Left lung (tissue), 10 donors: ENCODE measurements around the gene ZNF334. TPM values are rescaled to one million over a fixed set of nuclear protein-coding genes. Genes with fewer than 3 reads are reported as not detected.

Experiments
- ATAC-seq: fragments of 200-7000 bp; cut with Tn5 transposase; one replicate; pipeline ENCODE4 v1.9.1; 2020; ENCODE audit warnings: moderate library complexity
- DNase-seq, 4 donors: peaks; one replicate each; pipeline ENCODE4 v3.0.0-alpha.2; 2013 to 2020
- H3K27ac ChIP-seq, 2 donors: fragments of 200-600 bp; sonication (generic) in 1 of 2; one replicate each; pipeline versions ENCODE4 v1.5.0 to v1.8.0; 2020 to 2021
- H3K27me3 ChIP-seq, 2 donors: fragments of 200-600 bp; sonication (generic) in 1 of 2; one replicate each; pipeline versions ENCODE4 v1.5.0 to v1.8.0; 2020 to 2021
- H3K36me3 ChIP-seq, 2 donors: fragments of 200-600 bp; sonication (generic) in 1 of 2; one replicate each; pipeline versions ENCODE4 v1.5.0 to v1.8.0; 2020 to 2021
- H3K4me1 ChIP-seq, 2 donors: fragments of 200-600 bp; one replicate each; pipeline ENCODE4 v1.8.0; 2021
- H3K4me3 ChIP-seq, 2 donors: fragments of 200-600 bp; sonication (generic) in 1 of 2; one replicate each; pipeline versions ENCODE4 v1.5.0 to v1.8.0; 2020 to 2021; ENCODE audit warnings: mild to moderate bottlenecking in 1 of 2
- H3K9me3 ChIP-seq, 2 donors: fragments of 200-600 bp; sonication (generic) in 1 of 2; one replicate each; pipeline versions ENCODE4 v1.5.0 to v1.8.0; 2020 to 2021
- CTCF ChIP-seq, 2 donors: fragments of 200-600 bp; sonication (generic) in 1 of 2; IDR thresholded peaks; one replicate each; pipeline versions ENCODE4 v1.5.0 to v1.8.0; 2021; ENCODE audit warnings: antibody characterized with exemption in 2 of 2
- intact Hi-C, 2 donors: fragments of 100-400 bp; cut with DNase I; formaldehyde crosslinking; loops; one replicate each; pipeline versions ENCODE4 v1.11.2 to v1.14.2; 2022
- polyA plus RNA-seq, 6 donors: library from polyadenylated mRNA; unstranded; fragments of 120-200 nt; gene quantifications; one replicate each; pipeline ENCODE4 v1.2.1, GENCODE V29; 2013; ENCODE audit not compliant: insufficient read length in 6 of 6
- total RNA-seq, 2 donors: library from RNA; stranded (reverse); fragmentation: NEBNext Ultra II Directional; extraction: Animal tissue kit (Norgen Biotek cat#: 25700); gene quantifications; one replicate each; pipeline ENCODE4 v1.2.1, GENCODE V29; 2021
- donor health status: DM: no; HTN: yes; CAD: no.
- donor health status: DM: no; HTN: no; CAD: no.

ZNF334 gene
- total and polyA plus RNA-seq, 8 donors = 4.3 to 48.0 (median 38.4) TPM

GRCh38 chr20:46545827-46546138 lies 32.4 kb upstream of the ZNF334 start:
- H3K36me3 ChIP-seq = no peaks in the 10 kb centered on the region
- no peak overlapping the region for H3K27ac ChIP-seq
- ATAC-seq (no peak), DNase-seq (no peak)
- peaks cover 0 to 7% of the 10 kb centered on the region in 2 donors for H3K4me1 ChIP-seq
- H3K27me3 ChIP-seq = peaks cover 10 to 62% of the 10 kb centered on the region in 2 donors
- H3K4me3 ChIP-seq = no peak overlapping the region
- no peaks in the 10 kb centered on the region for H3K9me3 ChIP-seq
- intact Hi-C loops = no loop called here
- no peak for TF ChIP-seq CTCF (IDR thresholded peaks at IDR 0.05)

- no peak for ATAC-seq
- Histone ChIP-seq H3K4me3 (no peak overlapping the region), H3K27me3 (peaks cover 10 to 62% of the 10 kb centered on the region in 2 donors), H3K27ac (peak overlapping the region in 1 of 2 donors; percentile 16), H3K9me3 (no peaks in the 10 kb centered on the region), H3K4me1 (peaks cover 0 to 7% of the 10 kb centered on the region in 2 donors), H3K36me3 (no peaks in the 10 kb centered on the region)
- intact Hi-C loops = no loop called here
- no peak for TF ChIP-seq CTCF (IDR thresholded peaks at IDR 0.05)
- DNase-seq = no peak
Observed at GRCh38 chr20:46545077-46545826, 31.9 kb upstream of the ZNF334 start.

- no peaks in the 10 kb centered on the region for H3K36me3 ChIP-seq
Observed at GRCh38 chr20:46544576-46544975, 31.2 kb upstream of the ZNF334 start.

GRCh38 chr20:46543959-46544358 lies 30.6 kb upstream of the ZNF334 start:
- H3K27ac ChIP-seq = no peak overlapping the region
- no peaks in the 10 kb centered on the region for H3K9me3 ChIP-seq
- peaks cover 12 to 75% of the 10 kb centered on the region in 2 donors for H3K27me3 ChIP-seq
- ATAC-seq = no peak
- no peaks in the 10 kb centered on the region for H3K36me3 ChIP-seq
- intact Hi-C loops = no loop called here
- TF ChIP-seq CTCF (IDR thresholded peaks at IDR 0.05) = no peak
- H3K4me1 ChIP-seq = peaks cover 0 to 7% of the 10 kb centered on the region in 2 donors
- DNase-seq = no peak
- H3K4me3 ChIP-seq = no peak overlapping the region

More at GRCh38 chr20:46544576-46544975, 31.2 kb upstream of the ZNF334 start:
- Histone ChIP-seq H3K4me1 (peaks cover 0 to 7% of the 10 kb centered on the region in 2 donors), H3K4me3 (no peak overlapping the region), H3K27ac (no peak overlapping the region), H3K9me3 (no peaks in the 10 kb centered on the region), H3K27me3 (peaks cover 12 to 69% of the 10 kb centered on the region in 2 donors)
- no peak for TF ChIP-seq CTCF (IDR thresholded peaks at IDR 0.05)
- intact Hi-C loops = no loop called here
- no peak for ATAC-seq
- DNase-seq = no peak

GRCh38 chr20:46543033-46543432 lies 29.7 kb upstream of the ZNF334 start:
- peaks cover 16 to 84% of the 10 kb centered on the region in 2 donors for H3K27me3 ChIP-seq
- ATAC-seq = no peak
- H3K27ac ChIP-seq = no peak overlapping the region
- H3K9me3 ChIP-seq = no peaks in the 10 kb centered on the region
- no peaks in the 10 kb centered on the region for H3K36me3 ChIP-seq
- intact Hi-C loops = no loop called here
- peaks cover 0 to 7% of the 10 kb centered on the region in 2 donors for H3K4me1 ChIP-seq
- H3K4me3 ChIP-seq = no peak overlapping the region
- no peak for DNase-seq
- no peak for TF ChIP-seq CTCF (IDR thresholded peaks at IDR 0.05)
